ENCODE data around the gene FAM156A. TPM values are rescaled to one million over a fixed set of nuclear protein-coding genes. Genes with fewer than 3 reads are reported as not detected.
"Not testable (repeated sequence)": the region's sequence is repeated elsewhere in the genome, so short reads cannot be mapped to it uniquely, and the experiment has no call there.

FAM156A gene
- total RNA-seq, 4 donors from 2014 or later = 1.7 to 14.0 (median 4.9) TPM

GRCh38 chrX:52909313-52909969, 48.9 kb downstream of the FAM156A start:
- H3K27me3 ChIP-seq; H3K27ac ChIP-seq; H3K36me3 ChIP-seq; intact Hi-C loops (cut with DNase I; ENCODE audit: low total_unique reads); H3K4me1 ChIP-seq; H3K9me3 ChIP-seq; H3K4me3 ChIP-seq; ATAC-seq; DNase-seq: not testable (repeated sequence)
- in situ Hi-C loops (cut with MboI; ENCODE audit: low sequenced_read_pairs in 4 of 4) = loop anchor here in 1 of 4 donors (25.0 kb wide), 1 partner anchor 647 kb away; no protein-coding TSS in a partner anchor

GRCh38 chrX:52907900-52908299, 50.4 kb downstream of the FAM156A start:
- in situ Hi-C loops (cut with MboI; ENCODE audit: low sequenced_read_pairs in 4 of 4) = loop anchor here in 1 of 4 donors (25.0 kb wide), 1 partner anchor 646 kb away; no protein-coding TSS in a partner anchor

GRCh38 chrX:52907137-52907536, 51.2 kb downstream of the FAM156A start:
- ATAC-seq; H3K36me3 ChIP-seq; H3K27ac ChIP-seq; DNase-seq; H3K27me3 ChIP-seq; H3K4me1 ChIP-seq; H3K9me3 ChIP-seq; H3K4me3 ChIP-seq; intact Hi-C loops (cut with DNase I; ENCODE audit: low total_unique reads): not testable (repeated sequence)
- in situ Hi-C loops (cut with MboI; ENCODE audit: low sequenced_read_pairs in 4 of 4) = loop anchor here in 1 of 4 donors (25.0 kb wide), 1 partner anchor 645 kb away; no protein-coding TSS in a partner anchor

More at GRCh38 chrX:52907900-52908299, 50.4 kb downstream of the FAM156A start:
- H3K27ac ChIP-seq; H3K27me3 ChIP-seq; H3K4me1 ChIP-seq; ATAC-seq; DNase-seq; H3K36me3 ChIP-seq; intact Hi-C loops (cut with DNase I; ENCODE audit: low total_unique reads); H3K4me3 ChIP-seq; H3K9me3 ChIP-seq: not testable (repeated sequence)

DNA sequence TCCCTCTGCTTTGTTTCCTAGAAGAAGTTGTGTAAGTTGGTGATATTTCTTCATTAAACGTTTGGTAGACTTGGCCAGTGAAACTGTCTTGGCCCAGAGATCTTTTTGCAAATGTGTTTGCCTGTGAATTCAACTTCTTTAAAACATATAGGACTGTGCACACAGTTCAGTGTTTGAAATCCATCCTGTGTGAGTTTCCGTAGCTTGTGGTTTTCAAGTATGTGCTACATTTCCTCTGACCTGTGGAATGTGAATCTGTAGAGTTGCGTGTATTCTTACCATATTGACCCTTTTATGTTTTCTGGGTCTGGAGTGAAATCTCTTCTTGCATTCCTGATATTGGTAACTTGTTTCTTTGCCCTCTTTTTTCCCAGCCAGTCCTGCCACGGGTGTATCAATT, 52.2 kb downstream of the FAM156A start:
- in situ Hi-C loops (cut with MboI; ENCODE audit: low sequenced_read_pairs in 4 of 4) = loop anchor here in 1 of 4 donors (25.0 kb wide), 1 partner anchor 644 kb away; no protein-coding TSS in a partner anchor

DNA sequence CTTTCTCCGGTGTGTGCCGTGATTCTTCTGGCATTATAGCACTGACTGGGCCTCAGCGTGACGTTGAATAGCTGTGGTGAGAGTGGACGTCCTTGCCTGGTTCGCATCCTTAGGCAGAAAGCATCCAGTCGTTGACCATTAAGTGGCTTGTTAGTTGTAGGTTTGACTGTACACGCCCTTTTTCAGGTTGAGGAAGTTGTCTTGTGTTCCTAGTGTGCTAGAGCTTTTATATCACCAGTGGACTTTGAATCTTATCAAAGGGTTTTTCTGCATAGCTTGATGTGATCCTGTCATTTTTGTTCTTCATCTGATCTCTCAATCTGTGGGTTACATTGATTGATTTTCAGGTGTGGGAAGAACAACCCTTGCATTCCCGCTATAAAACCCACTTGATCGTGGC, 52.8 kb downstream of the FAM156A start:
- H3K27me3 ChIP-seq; DNase-seq; H3K4me1 ChIP-seq; intact Hi-C loops (cut with DNase I; ENCODE audit: low total_unique reads); H3K27ac ChIP-seq; ATAC-seq; H3K36me3 ChIP-seq; H3K9me3 ChIP-seq; H3K4me3 ChIP-seq: not testable (repeated sequence)
- in situ Hi-C loops (cut with MboI; ENCODE audit: low sequenced_read_pairs in 4 of 4) = loop anchor here in 1 of 4 donors (25.0 kb wide), 1 partner anchor 643 kb away; no protein-coding TSS in a partner anchor

More for the DNA sequence above, 52.2 kb downstream of the FAM156A start:
- H3K4me1 ChIP-seq; H3K36me3 ChIP-seq; intact Hi-C loops (cut with DNase I; ENCODE audit: low total_unique reads); ATAC-seq; H3K9me3 ChIP-seq; H3K27me3 ChIP-seq; DNase-seq; H3K27ac ChIP-seq; H3K4me3 ChIP-seq: not testable (repeated sequence)

Other genes starting within 250 kb of the FAM156A start
- not detected for gene SSX2B, start 207.3 kb downstream of the FAM156A start, total RNA-seq
- gene SPANXN5, start 161.1 kb downstream of the FAM156A start, total RNA-seq = not detected
- not detected for gene XAGE5, start 147.2 kb downstream of the FAM156A start, total RNA-seq
- gene XAGE3, start 90.4 kb downstream of the FAM156A start, total RNA-seq = not detected
- gene FAM156B, start 61.2 kb downstream of the FAM156A start, total RNA-seq = 1 to 10 TPM in 2 of 4 donors, under 1 TPM in 2; 0.13 to 7.8 (median 0.85) TPM
- gene GPR173, start 90.3 kb upstream of the FAM156A start, total RNA-seq = under 1 TPM in 3 of 4 donors, not detected in 1; 0.07 to 0.31 (median 0.10) TPM
- gene TSPYL2, start 123.8 kb upstream of the FAM156A start, total RNA-seq = 100 to 1,000 TPM in 1 of 4 donors, 10 to 100 TPM in 3; 46.7 to 161 (median 78.6) TPM
- 10 to 100 TPM in 2 of 4 donors, 1 to 10 TPM in 2; 3.0 to 13.0 (median 7.4) TPM for gene KANTR, start 135.6 kb upstream of the FAM156A start, total RNA-seq

All from gastrocnemius medialis (tissue), 4 donors.